ENCODE results near the gene MPZL1. TPM values are rescaled to one million over a fixed set of nuclear protein-coding genes. Genes with fewer than 3 reads are reported as not detected.

The MPZL1 gene
- total RNA-seq, 1 donor from 2014 or later = 149 TPM

- no peaks in the 10 kb centered on the region for H3K9me3 Mint-ChIP-seq (ENCODE audit: unreplicated experiment)
- no peak overlapping the region for H3K4me3 Mint-ChIP-seq (ENCODE audit: unreplicated experiment)
- peaks cover 41% of the 10 kb centered on the region for H3K36me3 Mint-ChIP-seq (ENCODE audit: unreplicated experiment)
- H3K27ac Mint-ChIP-seq (ENCODE audit: unreplicated experiment) = no peak overlapping the region
- peaks cover 7% of the 10 kb centered on the region for H3K27me3 Mint-ChIP-seq (ENCODE audit: unreplicated experiment)
- DNase-seq = no peak
- TF ChIP-seq CTCF (IDR thresholded peaks at IDR 0.05; ENCODE audit: partially characterized antibody, unreplicated experiment) = no peak
- peaks cover 12% of the 10 kb centered on the region for H3K4me1 Mint-ChIP-seq (ENCODE audit: low read depth, unreplicated experiment)
Measured at GRCh38 chr1:167767761-167768160, 46.0 kb downstream of the MPZL1 start.

GRCh38 chr1:167770127-167770526 is 48.3 kb downstream of the MPZL1 start:
- DNase-seq = no peak
- Mint-ChIP-seq H3K4me1 (ENCODE audit: low read depth, unreplicated experiment) (peaks cover 12% of the 10 kb centered on the region), H3K27ac (ENCODE audit: unreplicated experiment) (no peak overlapping the region), H3K9me3 (ENCODE audit: unreplicated experiment) (no peaks in the 10 kb centered on the region), H3K27me3 (ENCODE audit: unreplicated experiment) (peaks cover 7% of the 10 kb centered on the region), H3K36me3 (ENCODE audit: unreplicated experiment) (peaks cover 45% of the 10 kb centered on the region), H3K4me3 (ENCODE audit: unreplicated experiment) (no peak overlapping the region)
- TF ChIP-seq CTCF (IDR thresholded peaks at IDR 0.05; ENCODE audit: partially characterized antibody, unreplicated experiment) = no peak

- no peak for TF ChIP-seq CTCF (IDR thresholded peaks at IDR 0.05; ENCODE audit: partially characterized antibody, unreplicated experiment)
- Mint-ChIP-seq H3K36me3 (ENCODE audit: unreplicated experiment) (peaks cover 49% of the 10 kb centered on the region), H3K27ac (ENCODE audit: unreplicated experiment) (no peak overlapping the region), H3K27me3 (ENCODE audit: unreplicated experiment) (peaks cover 7% of the 10 kb centered on the region), H3K4me1 (ENCODE audit: low read depth, unreplicated experiment) (peaks cover 12% of the 10 kb centered on the region), H3K4me3 (ENCODE audit: unreplicated experiment) (no peak overlapping the region), H3K9me3 (ENCODE audit: unreplicated experiment) (peaks cover 2% of the 10 kb centered on the region)
- no peak for DNase-seq
Measured at GRCh38 chr1:167772436-167772835, 50.7 kb downstream of the MPZL1 start.

- Mint-ChIP-seq H3K27ac (ENCODE audit: unreplicated experiment) (no peak overlapping the region), H3K4me1 (ENCODE audit: low read depth, unreplicated experiment) (peaks cover 9% of the 10 kb centered on the region), H3K27me3 (ENCODE audit: unreplicated experiment) (peaks cover 7% of the 10 kb centered on the region), H3K4me3 (ENCODE audit: unreplicated experiment) (no peak overlapping the region), H3K36me3 (ENCODE audit: unreplicated experiment) (peaks cover 43% of the 10 kb centered on the region), H3K9me3 (ENCODE audit: unreplicated experiment) (peaks cover 2% of the 10 kb centered on the region)
- no peak for TF ChIP-seq CTCF (IDR thresholded peaks at IDR 0.05; ENCODE audit: partially characterized antibody, unreplicated experiment)
- DNase-seq = no peak
Measured at GRCh38 chr1:167773516-167773915, 51.7 kb downstream of the MPZL1 start.

- TF ChIP-seq CTCF (IDR thresholded peaks at IDR 0.05; ENCODE audit: partially characterized antibody, unreplicated experiment) = no peak
- peaks cover 7% of the 10 kb centered on the region for H3K27me3 Mint-ChIP-seq (ENCODE audit: unreplicated experiment)
- no peak overlapping the region for H3K4me3 Mint-ChIP-seq (ENCODE audit: unreplicated experiment)
- peaks cover 44% of the 10 kb centered on the region for H3K36me3 Mint-ChIP-seq (ENCODE audit: unreplicated experiment)
- no peak for DNase-seq
- no peak overlapping the region for H3K27ac Mint-ChIP-seq (ENCODE audit: unreplicated experiment)
- H3K9me3 Mint-ChIP-seq (ENCODE audit: unreplicated experiment) = peaks cover 4% of the 10 kb centered on the region
- H3K4me1 Mint-ChIP-seq (ENCODE audit: low read depth, unreplicated experiment) = peaks cover 7% of the 10 kb centered on the region
Measured at GRCh38 chr1:167774710-167775109, 52.9 kb downstream of the MPZL1 start.
